ENCODE results near the gene OR52M1.

GRCh38 chr11:4543561-4543960, 1.4 kb upstream of the OR52M1 start:
- TF ChIP-seq CTCF (IDR thresholded peaks at IDR 0.05) (no peak), POLR2A (IDR thresholded peaks at IDR 0.05) (no peak)

Measured in thyroid gland (tissue), 4 donors.